ENCODE measurements around the gene ARHGEF4. TPM values are rescaled to one million over a fixed set of nuclear protein-coding genes. Genes with fewer than 3 reads are reported as not detected.

ARHGEF4 gene
- total and polyA plus RNA-seq, 9 donors = 6.1 to 15.4 (median 8.3) TPM

GRCh38 chr2:130832296-130832940, 4.3 kb upstream of the ARHGEF4 start:
- DNase-seq = no peak
- no peaks in the 10 kb centered on the region for H3K36me3 ChIP-seq (ENCODE audit: control insufficient read depth, insufficient read depth, low read length)
- WGBS (ENCODE audit: insufficient coverage) = 77% methylated on average over 10 of the region's 12 CpGs
- H3K27ac ChIP-seq (ENCODE audit: low read length) = no peak overlapping the region
- peaks cover 35% of the 10 kb centered on the region for H3K27me3 ChIP-seq (ENCODE audit: control insufficient read depth, insufficient read depth, low read length)
- no peaks in the 10 kb centered on the region for H3K9me3 ChIP-seq (replicated peaks; ENCODE audit: control insufficient read depth, low read depth, low read length)
- no peaks in the 10 kb centered on the region for H3K4me1 ChIP-seq (ENCODE audit: control insufficient read depth, insufficient read depth, low read length)
- H3K4me3 ChIP-seq (ENCODE audit: low read length) = no peak overlapping the region

GRCh38 chr2:130834091-130834930, 2.4 kb upstream of the ARHGEF4 start:
- Histone ChIP-seq H3K27ac (ENCODE audit: low read length) (no peak overlapping the region), H3K4me3 (ENCODE audit: low read length) (no peak overlapping the region), H3K4me1 (ENCODE audit: control insufficient read depth, insufficient read depth, low read length) (no peaks in the 10 kb centered on the region), H3K9me3 (replicated peaks; ENCODE audit: control insufficient read depth, low read depth, low read length) (no peaks in the 10 kb centered on the region), H3K36me3 (ENCODE audit: control insufficient read depth, insufficient read depth, low read length) (no peaks in the 10 kb centered on the region), H3K27me3 (ENCODE audit: control insufficient read depth, insufficient read depth, low read length) (peaks cover 54% of the 10 kb centered on the region)
- 37% methylated on average over 11 of the region's 18 CpGs for WGBS (ENCODE audit: insufficient coverage)
- no peak for DNase-seq

- WGBS (ENCODE audit: insufficient coverage) = 75% methylated on average over 16 of the region's 18 CpGs
- no peaks in the 10 kb centered on the region for H3K36me3 ChIP-seq (ENCODE audit: control insufficient read depth, insufficient read depth, low read length)
- no peak overlapping the region for H3K4me3 ChIP-seq (ENCODE audit: low read length)
- no peak overlapping the region for H3K27ac ChIP-seq (ENCODE audit: low read length)
- peaks cover 58% of the 10 kb centered on the region for H3K27me3 ChIP-seq (ENCODE audit: control insufficient read depth, insufficient read depth, low read length)
- H3K9me3 ChIP-seq (replicated peaks; ENCODE audit: control insufficient read depth, low read depth, low read length) = no peaks in the 10 kb centered on the region
- no peak for DNase-seq
- H3K4me1 ChIP-seq (ENCODE audit: control insufficient read depth, insufficient read depth, low read length) = no peaks in the 10 kb centered on the region
Measured at GRCh38 chr2:130834931-130835765, 1.6 kb upstream of the ARHGEF4 start.

GRCh38 chr2:130835766-130836015, 1.0 kb upstream of the ARHGEF4 start:
- Histone ChIP-seq H3K27ac (ENCODE audit: low read length) (no peak overlapping the region), H3K4me3 (ENCODE audit: low read length) (no peak overlapping the region), H3K9me3 (replicated peaks; ENCODE audit: control insufficient read depth, low read depth, low read length) (no peaks in the 10 kb centered on the region), H3K36me3 (ENCODE audit: control insufficient read depth, insufficient read depth, low read length) (no peaks in the 10 kb centered on the region), H3K27me3 (ENCODE audit: control insufficient read depth, insufficient read depth, low read length) (peaks cover 61% of the 10 kb centered on the region), H3K4me1 (ENCODE audit: control insufficient read depth, insufficient read depth, low read length) (no peaks in the 10 kb centered on the region)
- WGBS (ENCODE audit: insufficient coverage) = 83% methylated on average over 4 of the region's 7 CpGs
- DNase-seq = no peak

GRCh38 chr2:130837175-130837810, 579 bp downstream of the ARHGEF4 start:
- Histone ChIP-seq H3K9me3 (replicated peaks; ENCODE audit: control insufficient read depth, low read depth, low read length) (no peaks in the 10 kb centered on the region), H3K4me3 (ENCODE audit: low read length) (no peak overlapping the region), H3K27me3 (ENCODE audit: control insufficient read depth, insufficient read depth, low read length) (peaks cover 61% of the 10 kb centered on the region), H3K4me1 (ENCODE audit: control insufficient read depth, insufficient read depth, low read length) (no peaks in the 10 kb centered on the region), H3K27ac (ENCODE audit: low read length) (no peak overlapping the region), H3K36me3 (ENCODE audit: control insufficient read depth, insufficient read depth, low read length) (no peaks in the 10 kb centered on the region)
- DNase-seq = no peak
- WGBS (ENCODE audit: insufficient coverage) = 2% methylated on average over 47 of the region's 53 CpGs

DNA sequence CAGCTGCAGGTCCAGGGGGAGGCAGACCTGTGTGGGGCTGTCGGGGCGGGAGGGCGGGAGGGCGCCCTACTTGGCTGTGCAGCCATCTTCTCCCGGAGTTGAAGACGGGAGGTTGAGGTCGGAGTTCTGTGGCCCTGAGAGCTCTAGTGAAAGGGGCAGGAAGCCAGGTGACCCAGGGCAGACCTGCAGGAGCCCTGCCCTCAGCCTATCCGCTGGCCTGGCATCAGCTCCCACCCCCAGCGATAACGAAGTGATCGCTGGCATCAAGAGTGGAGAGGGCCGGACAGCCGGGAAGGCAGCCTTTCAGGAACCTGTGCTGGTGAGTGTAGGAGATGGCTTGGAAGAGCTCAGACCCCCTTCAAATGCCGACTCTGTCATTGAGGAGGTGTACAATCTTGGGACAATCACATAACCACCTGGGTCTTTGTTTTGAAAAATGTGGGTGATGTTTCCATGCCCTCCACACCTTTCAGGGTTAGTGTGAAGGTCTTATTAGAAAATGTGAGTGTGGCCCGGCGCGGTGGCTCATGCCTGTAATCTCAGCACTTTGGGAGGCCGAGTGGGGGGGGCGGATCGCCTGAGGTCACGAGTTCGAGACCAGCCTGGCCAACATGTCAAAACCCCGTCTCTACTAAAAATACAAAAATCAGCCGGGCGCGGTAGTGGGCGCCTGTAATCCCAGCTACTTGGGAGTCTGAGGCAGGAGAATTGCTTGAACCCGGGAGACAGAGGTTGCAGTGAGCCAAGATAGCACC, 1.3 kb downstream of the ARHGEF4 start:
- H3K4me3 ChIP-seq (ENCODE audit: low read length) = no peak overlapping the region
- H3K4me1 ChIP-seq (ENCODE audit: control insufficient read depth, insufficient read depth, low read length) = no peaks in the 10 kb centered on the region
- H3K27ac ChIP-seq (ENCODE audit: low read length) = no peak overlapping the region
- H3K9me3 ChIP-seq (replicated peaks; ENCODE audit: control insufficient read depth, low read depth, low read length) = no peaks in the 10 kb centered on the region
- H3K27me3 ChIP-seq (ENCODE audit: control insufficient read depth, insufficient read depth, low read length) = peaks cover 61% of the 10 kb centered on the region
- no peaks in the 10 kb centered on the region for H3K36me3 ChIP-seq (ENCODE audit: control insufficient read depth, insufficient read depth, low read length)
- DNase-seq = no peak
- WGBS (ENCODE audit: insufficient coverage) = 56% methylated on average over 13 of the region's 28 CpGs

- no peak overlapping the region for H3K4me3 ChIP-seq (ENCODE audit: low read length)
- peaks cover 60% of the 10 kb centered on the region for H3K27me3 ChIP-seq (ENCODE audit: control insufficient read depth, insufficient read depth, low read length)
- WGBS (ENCODE audit: insufficient coverage) = 77% methylated on average over 16 of the region's 16 CpGs
- no peaks in the 10 kb centered on the region for H3K36me3 ChIP-seq (ENCODE audit: control insufficient read depth, insufficient read depth, low read length)
- no peak overlapping the region for H3K27ac ChIP-seq (ENCODE audit: low read length)
- no peaks in the 10 kb centered on the region for H3K9me3 ChIP-seq (replicated peaks; ENCODE audit: control insufficient read depth, low read depth, low read length)
- no peaks in the 10 kb centered on the region for H3K4me1 ChIP-seq (ENCODE audit: control insufficient read depth, insufficient read depth, low read length)
- DNase-seq = no peak
Measured at GRCh38 chr2:130839011-130839780, 2.5 kb downstream of the ARHGEF4 start.

- DNase-seq = no peak
- Histone ChIP-seq H3K4me1 (ENCODE audit: control insufficient read depth, insufficient read depth, low read length) (no peaks in the 10 kb centered on the region), H3K27me3 (ENCODE audit: control insufficient read depth, insufficient read depth, low read length) (peaks cover 48% of the 10 kb centered on the region), H3K4me3 (ENCODE audit: low read length) (no peak overlapping the region), H3K36me3 (ENCODE audit: control insufficient read depth, insufficient read depth, low read length) (no peaks in the 10 kb centered on the region), H3K9me3 (replicated peaks; ENCODE audit: control insufficient read depth, low read depth, low read length) (no peaks in the 10 kb centered on the region), H3K27ac (ENCODE audit: low read length) (no peak overlapping the region)
- 78% methylated on average over 5 of the region's 8 CpGs for WGBS (ENCODE audit: insufficient coverage)
Measured at GRCh38 chr2:130840506-130840905, 3.8 kb downstream of the ARHGEF4 start.

- no peaks in the 10 kb centered on the region for H3K4me1 ChIP-seq (ENCODE audit: control insufficient read depth, insufficient read depth, low read length)
- H3K27ac ChIP-seq (ENCODE audit: low read length) = no peak overlapping the region
- H3K36me3 ChIP-seq (ENCODE audit: control insufficient read depth, insufficient read depth, low read length) = no peaks in the 10 kb centered on the region
- DNase-seq = no peak
- 83% methylated on average over 4 of the region's 6 CpGs for WGBS (ENCODE audit: insufficient coverage)
- peaks cover 35% of the 10 kb centered on the region for H3K27me3 ChIP-seq (ENCODE audit: control insufficient read depth, insufficient read depth, low read length)
- no peaks in the 10 kb centered on the region for H3K9me3 ChIP-seq (replicated peaks; ENCODE audit: control insufficient read depth, low read depth, low read length)
- H3K4me3 ChIP-seq (ENCODE audit: low read length) = no peak overlapping the region
Measured at GRCh38 chr2:130841741-130842365, 5.1 kb downstream of the ARHGEF4 start.
